ENCODE measurements around the gene ABCG2.
"Not testable (repeated sequence)": the region's sequence is repeated elsewhere in the genome, so short reads cannot be mapped to it uniquely, and the experiment has no call there.

The ABCG2 gene

GRCh38 chr4:88166608-88167007 is 8.2 kb upstream of the ABCG2 start:
- DNase-seq (ENCODE audit: low spot score), result no peak

- DNase-seq (ENCODE audit: low spot score), result no peak
Observed at GRCh38 chr4:88163336-88163735, 4.9 kb upstream of the ABCG2 start.

- DNase-seq (ENCODE audit: low spot score), result no peak
Observed at GRCh38 chr4:88162626-88163025, 4.2 kb upstream of the ABCG2 start.

- no peak for DNase-seq (ENCODE audit: low spot score)
Observed at GRCh38 chr4:88159229-88159725, 838 bp upstream of the ABCG2 start.

- DNase-seq (ENCODE audit: low spot score), result no peak
Observed at GRCh38 chr4:88158038-88158488, 376 bp downstream of the ABCG2 start.

- not testable (repeated sequence) for DNase-seq (ENCODE audit: low spot score)
Observed at GRCh38 chr4:88152331-88152730, 6.1 kb downstream of the ABCG2 start.

- DNase-seq (ENCODE audit: low spot score), result no peak
Observed at GRCh38 chr4:88148560-88148959, 9.9 kb downstream of the ABCG2 start.

- no peak for DNase-seq (ENCODE audit: low spot score)
Observed at GRCh38 chr4:88147799-88148217, 10.6 kb downstream of the ABCG2 start.

- DNase-seq (ENCODE audit: low spot score), result no peak
Observed at GRCh38 chr4:88146891-88147290, 11.5 kb downstream of the ABCG2 start.

- DNase-seq (ENCODE audit: low spot score), result no peak
Observed at GRCh38 chr4:88144866-88145300, 13.6 kb downstream of the ABCG2 start.

- no peak for DNase-seq (ENCODE audit: low spot score)
Observed at GRCh38 chr4:88144048-88144447, 14.4 kb downstream of the ABCG2 start.

- no peak for DNase-seq (ENCODE audit: low spot score)
Observed at GRCh38 chr4:88143504-88143903, 14.9 kb downstream of the ABCG2 start.

GRCh38 chr4:88138561-88138960 is 19.9 kb downstream of the ABCG2 start:
- no peak for DNase-seq (ENCODE audit: low spot score)

- no peak for DNase-seq (ENCODE audit: low spot score)
Observed at GRCh38 chr4:88137112-88137511, 21.3 kb downstream of the ABCG2 start.

GRCh38 chr4:88136249-88136648 is 22.2 kb downstream of the ABCG2 start:
- no peak for DNase-seq (ENCODE audit: low spot score)

- DNase-seq (ENCODE audit: low spot score), result no peak
Observed at GRCh38 chr4:88135356-88135663, 23.1 kb downstream of the ABCG2 start.

- DNase-seq (ENCODE audit: low spot score), result no peak
Observed at GRCh38 chr4:88134536-88135355, 23.7 kb downstream of the ABCG2 start.

- DNase-seq (ENCODE audit: low spot score), result no peak
Observed at GRCh38 chr4:88134111-88134510, 24.3 kb downstream of the ABCG2 start.

- DNase-seq (ENCODE audit: low spot score), result no peak
Observed at GRCh38 chr4:88130544-88131305, 27.7 kb downstream of the ABCG2 start.

GRCh38 chr4:88130003-88130402 is 28.4 kb downstream of the ABCG2 start:
- DNase-seq (ENCODE audit: low spot score), result no peak

- not testable (repeated sequence) for DNase-seq (ENCODE audit: low spot score)
Observed at GRCh38 chr4:88122260-88122659, 36.2 kb downstream of the ABCG2 start.

- no peak for DNase-seq (ENCODE audit: low spot score)
Observed at GRCh38 chr4:88119943-88120342, 38.5 kb downstream of the ABCG2 start.

- DNase-seq (ENCODE audit: low spot score), result no peak
Observed at GRCh38 chr4:88115587-88115986, 42.9 kb downstream of the ABCG2 start.

Measured in SK-N-DZ (cell line).